Transverse colon (tissue), 3 donors: ENCODE results near the gene HSPB1.

Source experiments
- POLR2A ChIP-seq: fragments of 450-650 bp; IDR thresholded peaks from one replicate; pipeline ENCODE4 v1.6.1; 2016; ENCODE audit warnings: antibody characterized with exemption, mild to moderate bottlenecking, moderate library complexity
- TF ChIP-seq, protein P1 (sequence below), 5 experiments: fragments of 200-600 bp in 3 of 5; fragments of 450-650 bp in 2 of 5; sonication (generic) in 3 of 5; IDR thresholded peaks; 1 replicate in 2 of 5; 2 replicates in 3 of 5; pipeline ENCODE4 v1.5.1; 2016 to 2017; ENCODE audit warnings: antibody characterized with exemption in 5 of 5, inconsistent platforms in 3 of 5, mild to moderate bottlenecking in 2 of 5, moderate library complexity in 1 of 5

DNA sequence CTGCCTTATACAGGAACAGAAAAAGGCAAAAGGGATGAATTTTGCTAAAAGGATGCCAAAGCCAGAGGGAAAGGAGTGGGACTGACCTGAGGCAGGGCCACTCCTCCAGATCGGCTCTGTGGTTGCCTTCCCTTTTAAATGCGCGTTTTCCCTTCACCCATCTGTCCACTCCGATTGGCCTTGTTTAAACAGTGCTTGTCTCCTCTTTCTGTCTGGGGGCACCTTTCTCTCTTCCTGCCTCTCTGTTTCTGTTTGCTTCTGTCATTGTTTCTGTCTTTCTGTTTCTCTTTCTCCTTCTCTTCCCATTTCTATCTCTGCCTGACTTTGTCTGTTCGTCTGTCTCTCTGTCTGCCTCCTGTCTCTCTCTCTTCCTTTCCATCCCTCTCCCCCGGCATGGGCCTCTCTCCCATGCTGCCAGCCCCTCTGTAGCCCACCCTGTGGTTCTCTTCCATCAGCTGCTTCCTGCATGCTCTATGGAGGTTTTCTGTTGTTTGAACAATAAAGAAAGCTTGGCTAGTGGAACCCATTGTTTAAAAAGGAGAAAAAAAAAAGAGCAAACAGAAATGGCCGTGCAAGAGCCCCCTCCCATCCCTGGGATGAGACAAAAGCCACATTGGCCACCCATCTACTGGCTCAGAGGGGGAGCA is 29.5 kb upstream of the HSPB1 start:
- TF ChIP-seq, protein P1, sequence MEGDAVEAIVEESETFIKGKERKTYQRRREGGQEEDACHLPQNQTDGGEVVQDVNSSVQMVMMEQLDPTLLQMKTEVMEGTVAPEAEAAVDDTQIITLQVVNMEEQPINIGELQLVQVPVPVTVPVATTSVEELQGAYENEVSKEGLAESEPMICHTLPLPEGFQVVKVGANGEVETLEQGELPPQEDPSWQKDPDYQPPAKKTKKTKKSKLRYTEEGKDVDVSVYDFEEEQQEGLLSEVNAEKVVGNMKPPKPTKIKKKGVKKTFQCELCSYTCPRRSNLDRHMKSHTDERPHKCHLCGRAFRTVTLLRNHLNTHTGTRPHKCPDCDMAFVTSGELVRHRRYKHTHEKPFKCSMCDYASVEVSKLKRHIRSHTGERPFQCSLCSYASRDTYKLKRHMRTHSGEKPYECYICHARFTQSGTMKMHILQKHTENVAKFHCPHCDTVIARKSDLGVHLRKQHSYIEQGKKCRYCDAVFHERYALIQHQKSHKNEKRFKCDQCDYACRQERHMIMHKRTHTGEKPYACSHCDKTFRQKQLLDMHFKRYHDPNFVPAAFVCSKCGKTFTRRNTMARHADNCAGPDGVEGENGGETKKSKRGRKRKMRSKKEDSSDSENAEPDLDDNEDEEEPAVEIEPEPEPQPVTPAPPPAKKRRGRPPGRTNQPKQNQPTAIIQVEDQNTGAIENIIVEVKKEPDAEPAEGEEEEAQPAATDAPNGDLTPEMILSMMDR (IDR thresholded peaks at IDR 0.05), result no peak
- TF ChIP-seq POLR2A, result no peak
